Measurements from ENCODE around the gene FABP2. TPM values are rescaled to one million over a fixed set of nuclear protein-coding genes. Genes with fewer than 3 reads are reported as not detected.

The FABP2 gene
- total RNA-seq, 3 donors from 2014 or later (not counting 1 experiment from before 2014, with no cell fraction given) = not detected

- Histone ChIP-seq H3K4me3 (ENCODE audit: low read length) (peak overlapping the region; percentile 94), H3K4me1 (ENCODE audit: control insufficient read depth, insufficient read depth, low read length) (peaks cover 15% of the 10 kb centered on the region), H3K27me3 (ENCODE audit: control insufficient read depth, insufficient read depth, low read length) (no peaks in the 10 kb centered on the region), H3K9me3 (ENCODE audit: control insufficient read depth, insufficient read depth, low read length) (no peaks in the 10 kb centered on the region), H3K27ac (ENCODE audit: low read length) (peak overlapping the region; percentile 97), H3K36me3 (ENCODE audit: control insufficient read depth, insufficient read depth, low read length) (peaks cover 19% of the 10 kb centered on the region)
- H3K27ac Mint-ChIP-seq = peak overlapping the region; percentile 100
- H3K4me3 Mint-ChIP-seq = peak overlapping the region; percentile 100
- ATAC-seq (no peak), DNase-seq (peak in 1 of 2 donors; percentile 40)
- intact Hi-C loops (cut with micrococcal nuclease) = no loop called here
- H3K4me1 Mint-ChIP-seq = peaks cover 30 to 38% of the 10 kb centered on the region in 2 donors
- peaks cover 8% of the 10 kb centered on the region for H3K36me3 Mint-ChIP-seq
- peaks cover 4 to 5% of the 10 kb centered on the region in 2 donors for H3K27me3 Mint-ChIP-seq (ENCODE audit: low read depth in 2 of 2)
- 3% methylated on average over 2 of the region's 2 CpGs for WGBS (ENCODE audit: insufficient coverage)
- H3K9me3 Mint-ChIP-seq = no peaks in the 10 kb centered on the region
- TF ChIP-seq, protein P1, sequence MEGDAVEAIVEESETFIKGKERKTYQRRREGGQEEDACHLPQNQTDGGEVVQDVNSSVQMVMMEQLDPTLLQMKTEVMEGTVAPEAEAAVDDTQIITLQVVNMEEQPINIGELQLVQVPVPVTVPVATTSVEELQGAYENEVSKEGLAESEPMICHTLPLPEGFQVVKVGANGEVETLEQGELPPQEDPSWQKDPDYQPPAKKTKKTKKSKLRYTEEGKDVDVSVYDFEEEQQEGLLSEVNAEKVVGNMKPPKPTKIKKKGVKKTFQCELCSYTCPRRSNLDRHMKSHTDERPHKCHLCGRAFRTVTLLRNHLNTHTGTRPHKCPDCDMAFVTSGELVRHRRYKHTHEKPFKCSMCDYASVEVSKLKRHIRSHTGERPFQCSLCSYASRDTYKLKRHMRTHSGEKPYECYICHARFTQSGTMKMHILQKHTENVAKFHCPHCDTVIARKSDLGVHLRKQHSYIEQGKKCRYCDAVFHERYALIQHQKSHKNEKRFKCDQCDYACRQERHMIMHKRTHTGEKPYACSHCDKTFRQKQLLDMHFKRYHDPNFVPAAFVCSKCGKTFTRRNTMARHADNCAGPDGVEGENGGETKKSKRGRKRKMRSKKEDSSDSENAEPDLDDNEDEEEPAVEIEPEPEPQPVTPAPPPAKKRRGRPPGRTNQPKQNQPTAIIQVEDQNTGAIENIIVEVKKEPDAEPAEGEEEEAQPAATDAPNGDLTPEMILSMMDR (IDR thresholded peaks at IDR 0.05) = no peak
Observed at GRCh38 chr4:119299260-119299671, 22.7 kb downstream of the FABP2 start.

DNA sequence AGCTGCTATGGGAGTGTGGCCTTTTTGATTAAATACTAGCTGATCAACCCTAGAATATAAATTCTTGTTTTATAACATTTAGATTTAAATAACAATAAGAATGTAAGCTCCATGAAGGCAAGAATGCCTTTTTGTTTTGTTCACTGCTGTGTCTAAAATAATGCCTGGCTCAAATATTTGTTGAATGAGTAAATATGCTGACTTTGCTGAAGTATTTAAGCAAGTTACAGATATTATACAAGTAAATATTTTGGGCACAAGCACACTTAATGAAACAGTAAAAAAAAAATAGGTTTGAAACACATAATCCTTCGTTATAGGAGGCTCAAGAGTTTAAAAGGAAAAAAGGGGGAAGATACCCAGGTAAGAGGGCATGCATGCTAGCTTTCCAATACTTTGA lies 24.1 kb downstream of the FABP2 start:
- intact Hi-C loops (cut with micrococcal nuclease) = no loop called here
- Mint-ChIP-seq H3K27ac (peak overlapping the region; percentile 100), H3K27me3 (ENCODE audit: low read depth in 2 of 2) (no peaks in the 10 kb centered on the region), H3K4me3 (peak overlapping the region; percentile 100), H3K36me3 (peaks cover 8% of the 10 kb centered on the region), H3K9me3 (no peaks in the 10 kb centered on the region), H3K4me1 (peaks cover 30 to 38% of the 10 kb centered on the region in 2 donors)
- Histone ChIP-seq H3K4me1 (ENCODE audit: control insufficient read depth, insufficient read depth, low read length) (peaks cover 15% of the 10 kb centered on the region), H3K9me3 (ENCODE audit: control insufficient read depth, insufficient read depth, low read length) (no peaks in the 10 kb centered on the region), H3K4me3 (ENCODE audit: low read length) (no peak overlapping the region), H3K27ac (ENCODE audit: low read length) (no peak overlapping the region), H3K27me3 (ENCODE audit: control insufficient read depth, insufficient read depth, low read length) (no peaks in the 10 kb centered on the region), H3K36me3 (ENCODE audit: control insufficient read depth, insufficient read depth, low read length) (peaks cover 19% of the 10 kb centered on the region)
- TF ChIP-seq, protein P1 (IDR thresholded peaks at IDR 0.05) = no peak
- DNase-seq (no peak), ATAC-seq (no peak)
- WGBS (ENCODE audit: insufficient coverage) = 100% methylated on average over 1 of the region's 1 CpG

- H3K9me3 Mint-ChIP-seq = no peaks in the 10 kb centered on the region
- intact Hi-C loops (cut with micrococcal nuclease) = no loop called here
- no peaks in the 10 kb centered on the region for H3K27me3 ChIP-seq (ENCODE audit: control insufficient read depth, insufficient read depth, low read length)
- H3K4me3 Mint-ChIP-seq = no peak overlapping the region
- H3K9me3 ChIP-seq (ENCODE audit: control insufficient read depth, insufficient read depth, low read length) = no peaks in the 10 kb centered on the region
- H3K27ac ChIP-seq (ENCODE audit: low read length) = no peak overlapping the region
- DNase-seq (no peak), ATAC-seq (no peak)
- TF ChIP-seq, protein P1 (IDR thresholded peaks at IDR 0.05) = no peak
- peaks cover 30 to 38% of the 10 kb centered on the region in 2 donors for H3K4me1 Mint-ChIP-seq
- 100% methylated on average over 2 of the region's 2 CpGs for WGBS (ENCODE audit: insufficient coverage)
- peaks cover 8% of the 10 kb centered on the region for H3K36me3 Mint-ChIP-seq
- H3K4me3 ChIP-seq (ENCODE audit: low read length) = no peak overlapping the region
- H3K27ac Mint-ChIP-seq = peak overlapping the region; percentile 42 to 60
- H3K4me1 ChIP-seq (ENCODE audit: control insufficient read depth, insufficient read depth, low read length) = peaks cover 15% of the 10 kb centered on the region
- no peaks in the 10 kb centered on the region for H3K27me3 Mint-ChIP-seq (ENCODE audit: low read depth in 2 of 2)
- H3K36me3 ChIP-seq (ENCODE audit: control insufficient read depth, insufficient read depth, low read length) = peaks cover 25% of the 10 kb centered on the region
Observed at GRCh38 chr4:119296356-119296755, 25.6 kb downstream of the FABP2 start.

- Mint-ChIP-seq H3K27me3 (ENCODE audit: low read depth in 2 of 2) (no peaks in the 10 kb centered on the region), H3K4me3 (no peak overlapping the region), H3K9me3 (no peaks in the 10 kb centered on the region), H3K4me1 (no peaks in the 10 kb centered on the region), H3K36me3 (no peaks in the 10 kb centered on the region), H3K27ac (no peak overlapping the region)
- TF ChIP-seq, protein P1 (IDR thresholded peaks at IDR 0.05) = no peak
- H3K4me1 ChIP-seq (ENCODE audit: control insufficient read depth, insufficient read depth, low read length) = no peaks in the 10 kb centered on the region
- ATAC-seq = no peak
- DNase-seq = no peak
- H3K4me3 ChIP-seq (ENCODE audit: low read length) = no peak overlapping the region
- no peaks in the 10 kb centered on the region for H3K27me3 ChIP-seq (ENCODE audit: control insufficient read depth, insufficient read depth, low read length)
- 100% methylated on average over 1 of the region's 1 CpG for WGBS (ENCODE audit: insufficient coverage)
- H3K9me3 ChIP-seq (ENCODE audit: control insufficient read depth, insufficient read depth, low read length) = no peaks in the 10 kb centered on the region
- H3K36me3 ChIP-seq (ENCODE audit: control insufficient read depth, insufficient read depth, low read length) = peaks cover 9% of the 10 kb centered on the region
- intact Hi-C loops (cut with micrococcal nuclease) = no loop called here
- H3K27ac ChIP-seq (ENCODE audit: low read length) = no peak overlapping the region
Observed at GRCh38 chr4:119290598-119290997, 31.3 kb downstream of the FABP2 start.

Data from natural killer cell (primary cell).